ENCODE data around the gene TSPYL4.

DNA sequence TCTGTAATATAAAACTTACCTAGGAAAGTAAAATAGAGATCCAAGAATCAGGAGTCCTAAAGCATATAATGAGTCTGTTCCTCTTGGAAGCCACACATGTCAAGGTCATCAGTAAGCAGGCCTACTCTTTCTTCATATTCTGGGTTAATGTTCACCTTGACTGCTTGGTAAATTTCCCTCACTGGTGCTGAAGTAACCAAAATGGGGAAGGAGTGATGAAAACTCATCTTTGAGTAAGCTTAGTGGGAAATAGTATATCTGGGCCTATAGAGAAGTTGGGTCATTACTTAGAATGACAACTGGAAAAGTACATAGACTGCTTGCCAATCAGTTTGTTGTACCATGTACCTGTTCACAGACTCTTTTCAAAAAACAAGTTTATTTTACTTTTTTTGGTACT, 6.6 kb downstream of the TSPYL4 start:
- TF ChIP-seq CTCF (conservative IDR thresholded peaks at IDR 0.05) = no peak
- TF ChIP-seq ZFX (IDR thresholded peaks at IDR 0.05) = no peak
